ENCODE data around the gene ARHGAP4.

The ARHGAP4 gene

DNA sequence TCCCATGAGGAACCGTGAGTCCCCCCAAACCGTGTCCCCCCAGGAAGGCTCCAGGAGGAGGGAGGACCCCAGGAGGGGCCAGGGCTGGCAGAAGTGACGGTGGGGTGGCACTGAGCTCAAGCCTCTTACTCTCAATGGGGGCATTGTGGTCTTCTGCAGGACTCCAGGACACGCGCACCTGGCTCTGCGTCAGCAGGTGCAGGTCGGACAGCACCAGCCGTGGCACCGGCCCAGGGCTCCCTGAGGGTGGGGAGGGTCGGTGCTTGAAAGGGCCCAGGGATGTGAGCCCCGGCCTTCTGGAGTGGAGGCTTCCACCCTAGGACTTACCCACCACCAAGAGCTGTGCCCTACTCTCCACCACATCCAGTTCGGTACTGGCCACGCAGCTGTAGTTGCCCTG is 58.4 kb downstream of the ARHGAP4 start:
- no peak for DNase-seq
- intact Hi-C loops (cut with DNase I; ENCODE audit: low total_unique reads): no loop called here
- no peak overlapping the region for H3K27ac ChIP-seq
- no peaks in the 10 kb centered on the region for H3K36me3 ChIP-seq
- H3K4me1 ChIP-seq: no peaks in the 10 kb centered on the region
- no peaks in the 10 kb centered on the region for H3K9me3 ChIP-seq
- TF ChIP-seq, protein P1, sequence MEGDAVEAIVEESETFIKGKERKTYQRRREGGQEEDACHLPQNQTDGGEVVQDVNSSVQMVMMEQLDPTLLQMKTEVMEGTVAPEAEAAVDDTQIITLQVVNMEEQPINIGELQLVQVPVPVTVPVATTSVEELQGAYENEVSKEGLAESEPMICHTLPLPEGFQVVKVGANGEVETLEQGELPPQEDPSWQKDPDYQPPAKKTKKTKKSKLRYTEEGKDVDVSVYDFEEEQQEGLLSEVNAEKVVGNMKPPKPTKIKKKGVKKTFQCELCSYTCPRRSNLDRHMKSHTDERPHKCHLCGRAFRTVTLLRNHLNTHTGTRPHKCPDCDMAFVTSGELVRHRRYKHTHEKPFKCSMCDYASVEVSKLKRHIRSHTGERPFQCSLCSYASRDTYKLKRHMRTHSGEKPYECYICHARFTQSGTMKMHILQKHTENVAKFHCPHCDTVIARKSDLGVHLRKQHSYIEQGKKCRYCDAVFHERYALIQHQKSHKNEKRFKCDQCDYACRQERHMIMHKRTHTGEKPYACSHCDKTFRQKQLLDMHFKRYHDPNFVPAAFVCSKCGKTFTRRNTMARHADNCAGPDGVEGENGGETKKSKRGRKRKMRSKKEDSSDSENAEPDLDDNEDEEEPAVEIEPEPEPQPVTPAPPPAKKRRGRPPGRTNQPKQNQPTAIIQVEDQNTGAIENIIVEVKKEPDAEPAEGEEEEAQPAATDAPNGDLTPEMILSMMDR (IDR thresholded peaks at IDR 0.05): no peak
- peaks cover 0 to 15% of the 10 kb centered on the region in 2 donors for H3K27me3 ChIP-seq
- no peak overlapping the region for H3K4me3 ChIP-seq

DNA sequence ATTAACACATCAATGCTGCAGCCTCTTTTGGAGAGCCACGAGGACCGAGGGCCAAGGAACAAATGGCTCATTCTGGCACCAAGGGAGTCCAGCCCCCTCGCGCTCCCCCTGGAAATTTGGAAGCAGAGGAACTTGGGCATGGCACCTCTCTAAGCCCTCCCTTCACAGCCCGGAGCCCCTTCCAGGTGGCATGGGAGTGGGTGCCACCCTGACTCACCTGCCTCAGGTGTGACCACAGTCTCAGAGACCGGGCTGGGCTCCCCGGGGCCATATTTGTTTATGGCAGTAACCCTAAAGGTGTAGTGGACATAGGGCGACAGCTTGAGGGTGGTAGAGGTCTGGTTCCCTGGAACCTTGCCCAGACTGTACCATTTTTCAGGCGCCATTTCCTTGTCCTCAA is 58.9 kb downstream of the ARHGAP4 start:
- no peak overlapping the region for H3K27ac ChIP-seq
- intact Hi-C loops (cut with DNase I; ENCODE audit: low total_unique reads): no loop called here
- no peaks in the 10 kb centered on the region for H3K36me3 ChIP-seq
- no peaks in the 10 kb centered on the region for H3K4me1 ChIP-seq
- no peak overlapping the region for H3K4me3 ChIP-seq
- peaks cover 0 to 19% of the 10 kb centered on the region in 2 donors for H3K27me3 ChIP-seq
- TF ChIP-seq, protein P1 (IDR thresholded peaks at IDR 0.05): no peak
- DNase-seq: no peak
- no peaks in the 10 kb centered on the region for H3K9me3 ChIP-seq

DNA sequence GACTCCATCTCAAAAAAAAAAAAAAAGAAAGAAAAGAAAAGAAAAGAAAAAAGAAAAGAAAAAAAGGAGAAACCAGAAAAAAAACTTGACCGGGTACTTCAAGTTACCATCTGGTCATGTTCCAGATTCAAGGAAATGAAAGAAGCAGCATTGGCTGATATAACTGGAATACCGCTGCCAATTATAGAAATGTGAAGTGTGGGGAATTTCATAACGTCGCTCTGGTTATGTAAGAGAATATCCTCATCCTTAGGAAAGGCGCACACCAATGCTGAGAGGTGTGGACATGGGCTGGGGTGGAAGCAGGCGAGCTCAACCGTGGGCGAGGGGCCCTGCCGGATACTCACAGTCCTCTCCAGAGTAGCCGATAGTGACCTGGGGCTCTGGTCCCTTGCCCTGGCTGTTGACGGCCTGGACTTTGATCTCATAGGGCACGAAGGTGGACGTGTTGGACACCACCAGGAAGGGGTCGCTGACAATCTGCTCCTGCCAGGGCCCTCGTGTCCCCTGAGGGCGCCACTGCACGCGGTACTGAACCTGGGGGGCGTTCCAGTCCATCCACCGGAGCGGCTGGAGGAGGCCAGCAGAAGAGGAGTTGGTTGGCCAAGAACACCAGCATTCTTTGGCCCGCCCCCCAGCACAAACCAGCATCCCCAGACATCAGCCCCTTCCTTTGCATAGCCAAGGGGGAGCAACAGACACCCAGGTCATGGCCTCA is 59.6 kb downstream of the ARHGAP4 start:
- Histone ChIP-seq H3K36me3 (no peaks in the 10 kb centered on the region), H3K27me3 (peaks cover 0 to 19% of the 10 kb centered on the region in 2 donors)

DNA sequence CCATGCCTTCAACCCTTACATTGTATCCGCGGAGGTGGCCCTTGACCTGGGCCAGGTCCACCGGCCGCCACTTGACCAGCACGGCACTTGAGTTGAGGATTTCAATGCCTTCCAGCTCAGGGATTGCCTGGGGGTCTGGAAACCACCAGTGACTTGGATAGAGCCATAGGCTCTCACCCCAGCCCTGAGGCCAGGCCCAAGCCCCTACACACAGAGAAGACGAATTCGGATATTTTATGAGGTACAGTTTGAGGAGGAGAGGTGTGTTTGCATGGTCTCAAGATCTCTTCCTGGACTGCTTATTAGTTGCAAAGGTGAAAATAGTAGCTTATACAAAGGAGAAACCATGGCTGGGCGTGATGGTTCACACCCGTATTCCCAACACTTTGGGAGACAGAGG is 60.4 kb downstream of the ARHGAP4 start:
- no peak for DNase-seq
- Histone ChIP-seq H3K9me3 (no peaks in the 10 kb centered on the region), H3K27me3 (peaks cover 0 to 14% of the 10 kb centered on the region in 2 donors), H3K4me3 (no peak overlapping the region), H3K36me3 (no peaks in the 10 kb centered on the region), H3K27ac (no peak overlapping the region), H3K4me1 (no peaks in the 10 kb centered on the region)
- intact Hi-C loops (cut with DNase I; ENCODE audit: low total_unique reads): no loop called here
- TF ChIP-seq, protein P1 (IDR thresholded peaks at IDR 0.05): no peak

More for the DNA sequence above, 59.6 kb downstream of the ARHGAP4 start:
- H3K4me1 ChIP-seq: no peaks in the 10 kb centered on the region
- TF ChIP-seq, protein P1 (IDR thresholded peaks at IDR 0.05): no peak
- DNase-seq: no peak
- no peaks in the 10 kb centered on the region for H3K9me3 ChIP-seq
- H3K27ac ChIP-seq: no peak overlapping the region
- no peak overlapping the region for H3K4me3 ChIP-seq
- intact Hi-C loops (cut with DNase I; ENCODE audit: low total_unique reads): no loop called here

DNA sequence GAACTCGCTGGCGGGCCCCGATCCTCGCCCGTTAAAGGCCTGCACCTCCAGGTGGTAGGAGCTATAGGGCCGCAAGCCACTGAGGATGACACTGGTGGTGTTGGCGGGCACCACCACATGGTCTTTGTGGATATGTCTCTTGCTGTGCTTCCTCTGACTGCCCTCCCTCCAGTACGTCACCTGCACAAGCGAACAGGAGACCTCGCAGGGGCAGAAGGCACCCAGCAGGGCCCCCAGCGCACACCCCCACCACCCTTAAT is 60.8 kb downstream of the ARHGAP4 start:
- no peaks in the 10 kb centered on the region for H3K4me1 ChIP-seq
- peaks cover 0 to 9% of the 10 kb centered on the region in 2 donors for H3K27me3 ChIP-seq
- TF ChIP-seq, protein P1 (IDR thresholded peaks at IDR 0.05): no peak
- intact Hi-C loops (cut with DNase I; ENCODE audit: low total_unique reads): no loop called here
- H3K36me3 ChIP-seq: no peaks in the 10 kb centered on the region
- H3K4me3 ChIP-seq: no peak overlapping the region
- no peak overlapping the region for H3K27ac ChIP-seq
- H3K9me3 ChIP-seq: no peaks in the 10 kb centered on the region
- DNase-seq: no peak
